Measurements from ENCODE around the gene PET100. TPM values are rescaled to one million over a fixed set of nuclear protein-coding genes. Genes with fewer than 3 reads are reported as not detected.

PET100 gene
- total and polyA plus RNA-seq, 10 donors = 8.7 to 130 (median 86.8) TPM

DNA sequence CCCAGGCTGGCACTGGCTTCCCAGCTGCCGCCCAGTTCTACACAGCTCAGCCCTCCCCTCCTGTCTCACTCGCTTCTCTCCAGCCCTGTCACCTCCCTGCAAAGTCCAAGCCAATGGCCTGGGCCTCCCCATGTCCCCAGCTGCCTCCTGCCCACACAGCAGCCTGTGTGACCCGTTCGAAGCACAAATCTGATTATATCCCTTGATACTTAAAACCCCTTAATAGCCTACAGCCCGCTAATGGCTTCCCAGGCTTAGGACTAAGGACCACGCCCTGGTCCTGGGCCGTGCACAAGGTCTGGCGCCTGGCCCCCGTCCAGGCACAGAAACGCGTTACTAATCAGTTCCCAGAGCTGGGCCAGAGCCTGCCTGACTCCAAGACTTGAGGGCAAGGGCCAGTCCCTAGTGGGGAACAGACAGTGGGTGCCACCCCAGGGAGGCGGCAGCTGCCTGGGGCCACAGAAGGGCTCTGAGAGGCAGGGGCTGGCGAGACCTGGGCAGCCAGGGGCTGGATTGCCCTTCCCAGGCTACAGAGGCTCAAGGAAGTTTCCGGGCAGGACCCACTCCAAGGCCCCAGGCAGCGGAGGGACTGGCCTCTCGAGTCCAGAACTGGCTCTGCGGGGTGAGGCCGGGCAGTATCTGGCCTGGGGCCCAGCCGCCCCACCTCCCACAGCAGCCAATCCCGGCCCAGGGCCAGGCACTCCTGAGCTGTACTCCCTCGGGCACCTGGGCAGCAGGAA, 10.7 kb upstream of the PET100 start:
- H3K27ac ChIP-seq = peak overlapping the region in 6 of 8 donors; percentile 47 to 74 (median 65)
- H3K36me3 ChIP-seq = peaks cover 10 to 69% (median 53%) of the 10 kb centered on the region in 6 donors
- intact Hi-C loops (cut with DNase I; ENCODE audit: low total_unique reads) = no loop called here
- no peak overlapping the region for H3K4me3 ChIP-seq
- peaks cover 0 to 30% (median 14%) of the 10 kb centered on the region in 6 donors for H3K4me1 ChIP-seq
- H3K27me3 ChIP-seq (replicated peaks in 1 of 7) = no peaks in the 10 kb centered on the region
- TF ChIP-seq, protein P1, sequence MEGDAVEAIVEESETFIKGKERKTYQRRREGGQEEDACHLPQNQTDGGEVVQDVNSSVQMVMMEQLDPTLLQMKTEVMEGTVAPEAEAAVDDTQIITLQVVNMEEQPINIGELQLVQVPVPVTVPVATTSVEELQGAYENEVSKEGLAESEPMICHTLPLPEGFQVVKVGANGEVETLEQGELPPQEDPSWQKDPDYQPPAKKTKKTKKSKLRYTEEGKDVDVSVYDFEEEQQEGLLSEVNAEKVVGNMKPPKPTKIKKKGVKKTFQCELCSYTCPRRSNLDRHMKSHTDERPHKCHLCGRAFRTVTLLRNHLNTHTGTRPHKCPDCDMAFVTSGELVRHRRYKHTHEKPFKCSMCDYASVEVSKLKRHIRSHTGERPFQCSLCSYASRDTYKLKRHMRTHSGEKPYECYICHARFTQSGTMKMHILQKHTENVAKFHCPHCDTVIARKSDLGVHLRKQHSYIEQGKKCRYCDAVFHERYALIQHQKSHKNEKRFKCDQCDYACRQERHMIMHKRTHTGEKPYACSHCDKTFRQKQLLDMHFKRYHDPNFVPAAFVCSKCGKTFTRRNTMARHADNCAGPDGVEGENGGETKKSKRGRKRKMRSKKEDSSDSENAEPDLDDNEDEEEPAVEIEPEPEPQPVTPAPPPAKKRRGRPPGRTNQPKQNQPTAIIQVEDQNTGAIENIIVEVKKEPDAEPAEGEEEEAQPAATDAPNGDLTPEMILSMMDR (IDR thresholded peaks at IDR 0.05 in 8 of 11, conservative IDR thresholded peaks at IDR 0.05 in 3 of 11) = no peak
- TF ChIP-seq POLR2AphosphoS5 (IDR thresholded peaks at IDR 0.05) = peak in 2 of 3 donors; percentile 32 to 57
- no peak for TF ChIP-seq POLR2A (IDR thresholded peaks at IDR 0.05)
- no peak for DNase-seq
- 70 to 89% (median 82%) methylated on average over 8 to 21 of the region's 21 CpGs for WGBS, 5 donors
- no peaks in the 10 kb centered on the region for H3K9me3 ChIP-seq

DNA sequence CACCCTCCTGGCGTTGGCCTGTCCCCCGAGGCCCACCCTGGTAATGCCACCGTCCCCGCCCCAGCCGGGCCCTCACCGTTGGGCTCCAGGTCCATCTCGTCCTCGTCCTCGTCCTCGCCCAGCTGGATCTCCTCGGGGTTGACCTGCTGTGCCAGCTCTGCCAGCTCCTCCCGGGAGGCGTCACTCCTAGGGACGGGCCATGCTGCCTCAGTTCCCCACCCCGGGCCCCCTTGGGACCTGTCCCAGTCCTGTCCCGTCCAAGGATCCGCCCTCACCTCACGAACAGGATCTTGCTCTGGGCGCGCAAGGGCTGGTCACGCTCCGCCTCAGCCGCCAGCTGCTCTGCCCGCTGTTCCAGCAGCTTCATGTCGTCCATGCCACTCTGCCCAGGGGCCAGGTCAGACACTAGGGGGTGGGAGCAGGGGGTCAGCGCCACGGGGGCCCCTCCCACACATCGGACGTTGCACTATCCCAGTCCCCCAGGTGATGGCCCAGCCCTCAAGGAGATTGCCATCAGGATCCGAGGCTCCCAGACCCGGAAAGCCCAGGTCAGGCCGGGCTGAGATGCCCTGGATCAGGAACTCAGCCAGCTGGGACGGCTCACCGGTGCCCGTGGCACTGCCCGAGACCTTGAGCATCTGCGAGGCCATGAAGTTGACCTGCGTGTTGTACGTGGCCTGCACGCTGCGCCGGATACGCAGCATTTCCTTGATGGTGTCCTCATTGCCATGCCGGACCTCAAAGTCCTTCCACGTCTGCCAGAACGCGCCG, 9.7 kb upstream of the PET100 start:
- no peaks in the 10 kb centered on the region for H3K27me3 ChIP-seq (replicated peaks in 1 of 7)
- WGBS, 5 donors = 91 to 96% (median 94%) methylated on average over 30 to 48 of the region's 48 CpGs
- DNase-seq = no peak
- TF ChIP-seq POLR2AphosphoS5 (IDR thresholded peaks at IDR 0.05) = peak in 2 of 3 donors; percentile 8 to 13
- TF ChIP-seq POLR2A (IDR thresholded peaks at IDR 0.05) = no peak
- H3K36me3 ChIP-seq = peaks cover 10 to 79% (median 62%) of the 10 kb centered on the region in 6 donors
- H3K9me3 ChIP-seq = no peaks in the 10 kb centered on the region
- no peak overlapping the region for H3K4me3 ChIP-seq
- intact Hi-C loops (cut with DNase I; ENCODE audit: low total_unique reads) = no loop called here
- peaks cover 0 to 30% (median 14%) of the 10 kb centered on the region in 6 donors for H3K4me1 ChIP-seq
- peak overlapping the region in 4 of 8 donors; percentile 63 to 74 (median 70) for H3K27ac ChIP-seq

DNA sequence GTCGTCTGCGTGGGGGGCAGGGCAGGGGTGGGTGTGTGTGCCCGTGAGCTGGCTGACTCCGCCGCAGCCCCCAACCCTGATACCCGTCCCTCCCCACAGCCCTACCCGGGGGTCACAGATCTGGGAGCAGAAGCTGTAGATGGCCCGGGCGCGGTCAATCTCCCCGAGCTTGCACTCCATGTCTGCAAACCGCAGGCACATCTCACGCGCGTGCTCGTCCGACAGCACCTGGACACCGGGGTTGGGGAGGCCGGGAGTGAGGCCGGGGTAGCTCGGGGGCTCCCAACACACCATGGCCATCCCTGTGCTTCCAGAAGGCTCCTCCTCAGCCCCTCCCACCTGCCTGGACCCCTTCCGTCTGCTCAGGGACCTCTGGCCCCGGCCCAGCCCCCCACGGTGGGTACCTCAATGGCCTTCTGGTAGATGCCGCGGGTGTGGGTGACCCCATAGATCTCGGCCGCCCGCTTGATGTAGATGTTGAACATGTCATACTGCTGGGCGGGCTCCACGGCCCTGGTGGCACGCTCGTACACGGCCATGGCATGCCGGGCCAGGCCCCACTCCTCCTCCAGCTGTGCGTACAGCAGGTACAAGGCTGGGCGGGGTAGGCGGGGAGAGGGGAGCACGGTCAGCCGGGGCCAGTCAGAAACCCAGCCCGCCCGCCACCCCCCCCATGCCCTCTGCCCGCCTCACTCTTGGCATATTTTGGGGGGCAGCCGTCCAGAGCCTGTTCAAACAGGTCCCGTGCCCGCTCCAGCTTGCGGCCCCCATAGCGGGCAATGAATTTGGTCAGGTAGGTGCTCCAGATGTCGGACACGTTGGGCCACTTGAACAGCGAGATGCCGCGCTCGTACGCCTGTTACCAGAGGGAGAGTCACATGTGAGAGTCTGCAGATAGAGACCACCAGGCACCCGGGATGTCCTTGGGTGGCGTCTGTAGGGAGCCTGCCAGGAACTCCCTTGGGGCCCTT, 8.9 kb upstream of the PET100 start:
- no peak for DNase-seq
- Histone ChIP-seq H3K4me3 (no peak overlapping the region), H3K9me3 (no peaks in the 10 kb centered on the region), H3K27me3 (replicated peaks in 1 of 7) (no peaks in the 10 kb centered on the region), H3K4me1 (peaks cover 0 to 30% (median 14%) of the 10 kb centered on the region in 6 donors), H3K27ac (no peak overlapping the region), H3K36me3 (peaks cover 10 to 87% (median 71%) of the 10 kb centered on the region in 6 donors)
- intact Hi-C loops (cut with DNase I; ENCODE audit: low total_unique reads) = no loop called here
- TF ChIP-seq POLR2A (IDR thresholded peaks at IDR 0.05) (no peak), POLR2AphosphoS5 (IDR thresholded peaks at IDR 0.05) (peak in 1 of 3 donors; percentile 18)
- TF ChIP-seq, protein P1 (IDR thresholded peaks at IDR 0.05 in 8 of 11, conservative IDR thresholded peaks at IDR 0.05 in 3 of 11) = no peak
- 95 to 97% (median 96%) methylated on average over 37 to 57 of the region's 57 CpGs for WGBS, 5 donors

Measured in spleen (tissue), 11 donors.